Measurements from ENCODE around the gene HDAC4.

GRCh38 chr2:239049421-239050251, 351.2 kb downstream of the HDAC4 start:
- TF ChIP-seq NFRKB (IDR thresholded peaks at IDR 0.05) (no peak), PKNOX1 (IDR thresholded peaks at IDR 0.05) (no peak), ARNT (IDR thresholded peaks at IDR 0.05) (no peak), ZNF384 (IDR thresholded peaks at IDR 0.05) (no peak), FOXK2 (IDR thresholded peaks at IDR 0.05) (no peak), SP1 (IDR thresholded peaks at IDR 0.05) (no peak), TARDBP (IDR thresholded peaks at IDR 0.05) (no peak), BHLHE40 (IDR thresholded peaks at IDR 0.05; ENCODE audit: borderline replicate concordance) (no peak), FOXM1 (IDR thresholded peaks at IDR 0.05; ENCODE audit: borderline replicate concordance) (no peak), CTBP1 (IDR thresholded peaks at IDR 0.05; ENCODE audit: borderline replicate concordance) (no peak), ELF4 (IDR thresholded peaks at IDR 0.05) (no peak), HDGF (IDR thresholded peaks at IDR 0.05; ENCODE audit: borderline replicate concordance) (no peak), L3MBTL2 (conservative IDR thresholded peaks at IDR 0.05) (no peak), SUZ12 (IDR thresholded peaks at IDR 0.05) (no peak)

All from HEK293T (cell line).